Fibroblast of lung (primary cell): ENCODE measurements around the gene AOX1.

Experiments used
- EZH2 ChIP-seq: IDR thresholded peaks from 2 replicates; pipeline ENCODE4 v1.5.1; 2012; ENCODE audit warnings: low read length, control low read depth, mild to moderate bottlenecking; ENCODE audit errors: missing control alignments
- TF ChIP-seq, protein P1 (sequence below), 2 donors: IDR thresholded peaks in 1 of 2; conservative IDR thresholded peaks in 1 of 2; 1 replicate in 1 of 2; 2 replicates in 1 of 2; pipeline ENCODE4 v1.5.1; 2011 to 2012; ENCODE audit warnings: low read length in 2 of 2, control low read depth in 1 of 2, inconsistent platforms in 1 of 2, low read depth in 1 of 2, mild to moderate bottlenecking in 1 of 2

GRCh38 chr2:200609028-200609614 is 23.3 kb downstream of the AOX1 start:
- TF ChIP-seq, protein P1, sequence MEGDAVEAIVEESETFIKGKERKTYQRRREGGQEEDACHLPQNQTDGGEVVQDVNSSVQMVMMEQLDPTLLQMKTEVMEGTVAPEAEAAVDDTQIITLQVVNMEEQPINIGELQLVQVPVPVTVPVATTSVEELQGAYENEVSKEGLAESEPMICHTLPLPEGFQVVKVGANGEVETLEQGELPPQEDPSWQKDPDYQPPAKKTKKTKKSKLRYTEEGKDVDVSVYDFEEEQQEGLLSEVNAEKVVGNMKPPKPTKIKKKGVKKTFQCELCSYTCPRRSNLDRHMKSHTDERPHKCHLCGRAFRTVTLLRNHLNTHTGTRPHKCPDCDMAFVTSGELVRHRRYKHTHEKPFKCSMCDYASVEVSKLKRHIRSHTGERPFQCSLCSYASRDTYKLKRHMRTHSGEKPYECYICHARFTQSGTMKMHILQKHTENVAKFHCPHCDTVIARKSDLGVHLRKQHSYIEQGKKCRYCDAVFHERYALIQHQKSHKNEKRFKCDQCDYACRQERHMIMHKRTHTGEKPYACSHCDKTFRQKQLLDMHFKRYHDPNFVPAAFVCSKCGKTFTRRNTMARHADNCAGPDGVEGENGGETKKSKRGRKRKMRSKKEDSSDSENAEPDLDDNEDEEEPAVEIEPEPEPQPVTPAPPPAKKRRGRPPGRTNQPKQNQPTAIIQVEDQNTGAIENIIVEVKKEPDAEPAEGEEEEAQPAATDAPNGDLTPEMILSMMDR (conservative IDR thresholded peaks at IDR 0.05 in 1 of 2, IDR thresholded peaks at IDR 0.05 in 1 of 2; ENCODE audit: low read depth in 1 of 2, low read length in 2 of 2) = no peak
- no peak for TF ChIP-seq EZH2
